Gastroesophageal sphincter (tissue), 4 donors: Measurements from ENCODE around the gene CLSTN2. TPM values are rescaled to one million over a fixed set of nuclear protein-coding genes. Genes with fewer than 3 reads are reported as not detected.

ENCODE experiments used
- ATAC-seq: fragments of 150-250 bp; one replicate; pipeline ENCODE4 v1.9.1; 2016; ENCODE audit warnings: mild to moderate bottlenecking, moderate library complexity
- H3K27ac ChIP-seq, 4 donors: fragments of 200-600 bp; sonication (generic) in 3 of 4; 1 replicate in 3 of 4; 2 replicates in 1 of 4; pipeline ENCODE4 v1.5.1; 2016 to 2019
- H3K27me3 ChIP-seq: fragments of 200-600 bp; sonication (generic); one replicate; pipeline ENCODE4 v1.5.1; 2019
- H3K36me3 ChIP-seq, 2 donors: fragments of 200-600 bp; sonication (generic); one replicate each; pipeline ENCODE4 v1.5.1; 2019; ENCODE audit warnings: control low read depth in 1 of 2
- H3K4me1 ChIP-seq, 3 donors: fragments of 200-600 bp; sonication (generic); 1 replicate in 2 of 3; 2 replicates in 1 of 3; pipeline ENCODE4 v1.5.1; 2016 to 2019; ENCODE audit warnings: control low read depth in 2 of 3
- H3K4me3 ChIP-seq, 2 donors: fragments of 200-600 bp; sonication (generic); one replicate each; pipeline ENCODE4 v1.5.1; 2019; ENCODE audit warnings: mild to moderate bottlenecking in 1 of 2, moderate library complexity in 1 of 2
- H3K9me3 ChIP-seq, 3 donors: fragments of 200-600 bp; sonication (generic); one replicate each; pipeline ENCODE4 v1.5.1; 2017 to 2019; ENCODE audit warnings: control low read depth in 2 of 3
- CTCF ChIP-seq, 4 experiments: fragments of 200-600 bp in 2 of 4; fragments of 450-650 bp in 2 of 4; sonication (generic) in 1 of 4; IDR thresholded peaks; one replicate each; pipeline ENCODE4 v1.5.1; 2017 to 2019; ENCODE audit warnings: antibody characterized with exemption in 4 of 4, mild to moderate bottlenecking in 2 of 4, moderate library complexity in 2 of 4
- EP300 ChIP-seq: sonication (generic); formaldehyde crosslinking; IDR thresholded peaks from one replicate; pipeline ENCODE4 v1.6.1; 2017; ENCODE audit warnings: antibody characterized with exemption, mild to moderate bottlenecking
- POLR2A ChIP-seq, 2 donors: fragments of 450-650 bp; IDR thresholded peaks; one replicate each; pipeline ENCODE4 v1.6.1; 2017; ENCODE audit warnings: antibody characterized with exemption in 2 of 2, mild to moderate bottlenecking in 2 of 2, moderate library complexity in 1 of 2
- POLR2AphosphoS5 ChIP-seq: sonication (generic); formaldehyde crosslinking; IDR thresholded peaks from one replicate; pipeline ENCODE4 v1.6.1; 2017; ENCODE audit warnings: antibody characterized with exemption
- WGBS, 2 donors: methylation state at CpG; one replicate each; pipeline ENCODE4 v1.1.5; 2018; ENCODE audit warnings: low coverage in 1 of 2; 5-methylcytosine and 5-hydroxymethylcytosine counted together
- total RNA-seq, 4 donors: library from RNA; depleted of rRNA; stranded (reverse); fragments of >200 nt; gene quantifications; one replicate each; pipeline ENCODE4 v1.1.0, GENCODE V29; 2016

The CLSTN2 gene
- total RNA-seq, 4 donors from 2014 or later: 6.6 to 9.7 (median 7.7) TPM

- no peak overlapping the region for H3K4me3 ChIP-seq
- 61 to 72% methylated on average over 2 of the region's 2 CpGs for WGBS, 2 donors
- H3K9me3 ChIP-seq: no peaks in the 10 kb centered on the region
- ATAC-seq: no peak
- TF ChIP-seq POLR2AphosphoS5 (no peak), CTCF (IDR thresholded peaks at IDR 0.05) (no peak), EP300 (no peak), POLR2A (IDR thresholded peaks at IDR 0.05) (no peak)
- H3K4me1 ChIP-seq: no peaks in the 10 kb centered on the region
- H3K36me3 ChIP-seq: no peaks in the 10 kb centered on the region
- H3K27me3 ChIP-seq: no peaks in the 10 kb centered on the region
- no peak overlapping the region for H3K27ac ChIP-seq
These were observed 75.4 kb downstream of the CLSTN2 start for GRCh38 chr3:140010391-140010790.

GRCh38 chr3:140011086-140011485 is 76.1 kb downstream of the CLSTN2 start:
- Histone ChIP-seq H3K27me3 (no peaks in the 10 kb centered on the region), H3K27ac (no peak overlapping the region), H3K4me3 (no peak overlapping the region), H3K36me3 (no peaks in the 10 kb centered on the region), H3K9me3 (no peaks in the 10 kb centered on the region), H3K4me1 (no peaks in the 10 kb centered on the region)
- TF ChIP-seq EP300 (no peak), POLR2A (IDR thresholded peaks at IDR 0.05) (no peak), CTCF (IDR thresholded peaks at IDR 0.05) (no peak), POLR2AphosphoS5 (no peak)
- WGBS, 2 donors: 88 to 100% methylated on average over 1 to 2 of the region's 2 CpGs
- ATAC-seq: no peak

GRCh38 chr3:140011611-140012277 is 76.8 kb downstream of the CLSTN2 start:
- H3K27ac ChIP-seq: no peak overlapping the region
- H3K36me3 ChIP-seq: no peaks in the 10 kb centered on the region
- H3K27me3 ChIP-seq: no peaks in the 10 kb centered on the region
- no peak for ATAC-seq
- 76% methylated on average over 3 of the region's 5 CpGs; no CpG with 5 or more reads in 1 of the 2 donors for WGBS, 2 donors
- no peaks in the 10 kb centered on the region for H3K9me3 ChIP-seq
- no peaks in the 10 kb centered on the region for H3K4me1 ChIP-seq
- TF ChIP-seq CTCF (IDR thresholded peaks at IDR 0.05): no peak
- TF ChIP-seq POLR2AphosphoS5: no peak
- TF ChIP-seq POLR2A (IDR thresholded peaks at IDR 0.05): no peak
- no peak for TF ChIP-seq EP300
- H3K4me3 ChIP-seq: no peak overlapping the region

GRCh38 chr3:140013220-140013619 is 78.2 kb downstream of the CLSTN2 start:
- H3K4me3 ChIP-seq: no peak overlapping the region
- H3K36me3 ChIP-seq: no peaks in the 10 kb centered on the region
- H3K27ac ChIP-seq: no peak overlapping the region
- no peaks in the 10 kb centered on the region for H3K27me3 ChIP-seq
- no peak for TF ChIP-seq EP300
- TF ChIP-seq CTCF (IDR thresholded peaks at IDR 0.05): no peak
- no peak for TF ChIP-seq POLR2A (IDR thresholded peaks at IDR 0.05)
- no peak for TF ChIP-seq POLR2AphosphoS5
- no peak for ATAC-seq
- no peaks in the 10 kb centered on the region for H3K9me3 ChIP-seq
- WGBS, 2 donors: 80 to 93% methylated on average over 5 of the region's 5 CpGs
- H3K4me1 ChIP-seq: no peaks in the 10 kb centered on the region

- 100% methylated on average over 2 of the region's 3 CpGs; no CpG with 5 or more reads in 1 of the 2 donors for WGBS, 2 donors
- no peaks in the 10 kb centered on the region for H3K36me3 ChIP-seq
- H3K27me3 ChIP-seq: no peaks in the 10 kb centered on the region
- no peak for ATAC-seq
- TF ChIP-seq POLR2AphosphoS5: no peak
- TF ChIP-seq EP300: no peak
- no peak for TF ChIP-seq POLR2A (IDR thresholded peaks at IDR 0.05)
- no peak for TF ChIP-seq CTCF (IDR thresholded peaks at IDR 0.05)
- H3K27ac ChIP-seq: no peak overlapping the region
- no peaks in the 10 kb centered on the region for H3K9me3 ChIP-seq
- H3K4me1 ChIP-seq: no peaks in the 10 kb centered on the region
- H3K4me3 ChIP-seq: no peak overlapping the region
These were observed 80.0 kb downstream of the CLSTN2 start for GRCh38 chr3:140014831-140015495.
